ENCODE measurements around the gene PANX2.
"Not testable (repeated sequence)": the region's sequence is repeated elsewhere in the genome, so short reads cannot be mapped to it uniquely, and the experiment has no call there.

PANX2 gene

GRCh38 chr22:50203288-50203687 is 32.8 kb downstream of the PANX2 start:
- WGBS (ENCODE audit: extremely low coverage, insufficient coverage, low lambda C conversion rate): no CpG with 5 or more reads among the region's 1 CpG
- Histone ChIP-seq H3K4me3 (ENCODE audit: low read length) (no peak overlapping the region), H2BK120ac (ENCODE audit: low read depth, low read length) (no peak overlapping the region), H2AK5ac (ENCODE audit: low read length) (no peak overlapping the region), H3K4me1 (ENCODE audit: control insufficient read depth, low read depth, low read length) (peaks cover 3% of the 10 kb centered on the region), H3K79me1 (ENCODE audit: low read length) (peaks cover 12% of the 10 kb centered on the region), H3K4ac (ENCODE audit: low read depth, low read length) (no peak overlapping the region), H3K27ac (ENCODE audit: low read depth, low read length) (no peak overlapping the region), H3K4me2 (ENCODE audit: low read length) (no peak overlapping the region), H2BK5ac (ENCODE audit: low read length) (no peak overlapping the region), H3K23ac (ENCODE audit: low read length) (no peak overlapping the region), H3K79me2 (ENCODE audit: control insufficient read depth, insufficient read depth, low read length) (peaks cover 7% of the 10 kb centered on the region), H4K8ac (ENCODE audit: low read depth, low read length) (no peak overlapping the region), H3K36me3 (ENCODE audit: control insufficient read depth, insufficient read depth, low read length) (no peaks in the 10 kb centered on the region), H3K56ac (ENCODE audit: low read length) (no peak overlapping the region), H4K5ac (ENCODE audit: low read length) (no peak overlapping the region), H3K18ac (ENCODE audit: low read length) (no peak overlapping the region), H3K9ac (ENCODE audit: low read length) (no peak overlapping the region), H3K27me3 (ENCODE audit: insufficient read depth, low read length, poor library complexity) (no peaks in the 10 kb centered on the region), H2BK15ac (replicated peaks; ENCODE audit: low read depth) (no peak overlapping the region)
- no peak for DNase-seq

- no peak overlapping the region for H3K9ac ChIP-seq (ENCODE audit: low read length)
- H2BK15ac ChIP-seq (replicated peaks; ENCODE audit: low read depth): no peak overlapping the region
- H2AK5ac ChIP-seq (ENCODE audit: low read length): no peak overlapping the region
- peaks cover 7% of the 10 kb centered on the region for H3K79me2 ChIP-seq (ENCODE audit: control insufficient read depth, insufficient read depth, low read length)
- DNase-seq: no peak
- no peak overlapping the region for H2BK120ac ChIP-seq (ENCODE audit: low read depth, low read length)
- no peak overlapping the region for H4K8ac ChIP-seq (ENCODE audit: low read depth, low read length)
- H3K4me1 ChIP-seq (ENCODE audit: control insufficient read depth, low read depth, low read length): peaks cover 3% of the 10 kb centered on the region
- H2BK5ac ChIP-seq (ENCODE audit: low read length): no peak overlapping the region
- H3K56ac ChIP-seq (ENCODE audit: low read length): no peak overlapping the region
- H3K23ac ChIP-seq (ENCODE audit: low read length): no peak overlapping the region
- no peaks in the 10 kb centered on the region for H3K36me3 ChIP-seq (ENCODE audit: control insufficient read depth, insufficient read depth, low read length)
- H3K4me3 ChIP-seq (ENCODE audit: low read length): no peak overlapping the region
- no peak overlapping the region for H4K5ac ChIP-seq (ENCODE audit: low read length)
- no peaks in the 10 kb centered on the region for H3K27me3 ChIP-seq (ENCODE audit: insufficient read depth, low read length, poor library complexity)
- no CpG with 5 or more reads among the region's 7 CpGs for WGBS (ENCODE audit: extremely low coverage, insufficient coverage, low lambda C conversion rate)
- no peak overlapping the region for H3K4ac ChIP-seq (ENCODE audit: low read depth, low read length)
- no peak overlapping the region for H3K27ac ChIP-seq (ENCODE audit: low read depth, low read length)
- peaks cover 12% of the 10 kb centered on the region for H3K79me1 ChIP-seq (ENCODE audit: low read length)
- H3K18ac ChIP-seq (ENCODE audit: low read length): no peak overlapping the region
- no peak overlapping the region for H3K4me2 ChIP-seq (ENCODE audit: low read length)
Measured at GRCh38 chr22:50204571-50204970, 34.0 kb downstream of the PANX2 start.

- not testable (repeated sequence) for H3K4me3 ChIP-seq (ENCODE audit: low read length); H3K9ac ChIP-seq (ENCODE audit: low read length); H4K8ac ChIP-seq (ENCODE audit: low read depth, low read length); H3K36me3 ChIP-seq (ENCODE audit: control insufficient read depth, insufficient read depth, low read length); H3K27me3 ChIP-seq (ENCODE audit: insufficient read depth, low read length, poor library complexity); H2BK5ac ChIP-seq (ENCODE audit: low read length); H2BK120ac ChIP-seq (ENCODE audit: low read depth, low read length); H2AK5ac ChIP-seq (ENCODE audit: low read length); H3K79me2 ChIP-seq (ENCODE audit: control insufficient read depth, insufficient read depth, low read length); H3K23ac ChIP-seq (ENCODE audit: low read length); H3K56ac ChIP-seq (ENCODE audit: low read length); H3K4me2 ChIP-seq (ENCODE audit: low read length); DNase-seq; H3K27ac ChIP-seq (ENCODE audit: low read depth, low read length); H3K4me1 ChIP-seq (ENCODE audit: control insufficient read depth, low read depth, low read length); H2BK15ac ChIP-seq (replicated peaks; ENCODE audit: low read depth); H3K18ac ChIP-seq (ENCODE audit: low read length); H4K5ac ChIP-seq (ENCODE audit: low read length); H3K4ac ChIP-seq (ENCODE audit: low read depth, low read length)
- peaks cover 12% of the 10 kb centered on the region for H3K79me1 ChIP-seq (ENCODE audit: low read length)
- WGBS (ENCODE audit: extremely low coverage, insufficient coverage, low lambda C conversion rate): no CpG with 5 or more reads among the region's 9 CpGs
Measured at GRCh38 chr22:50204998-50205397, 34.5 kb downstream of the PANX2 start.

GRCh38 chr22:50205781-50206569 is 35.4 kb downstream of the PANX2 start:
- no peak overlapping the region for H2BK15ac ChIP-seq (replicated peaks; ENCODE audit: low read depth)
- WGBS (ENCODE audit: extremely low coverage, insufficient coverage, low lambda C conversion rate): no CpG with 5 or more reads among the region's 45 CpGs
- no peak overlapping the region for H3K9ac ChIP-seq (ENCODE audit: low read length)
- no peaks in the 10 kb centered on the region for H3K36me3 ChIP-seq (ENCODE audit: control insufficient read depth, insufficient read depth, low read length)
- H3K23ac ChIP-seq (ENCODE audit: low read length): no peak overlapping the region
- no peak overlapping the region for H3K4ac ChIP-seq (ENCODE audit: low read depth, low read length)
- H3K18ac ChIP-seq (ENCODE audit: low read length): no peak overlapping the region
- H3K4me3 ChIP-seq (ENCODE audit: low read length): no peak overlapping the region
- H3K79me1 ChIP-seq (ENCODE audit: low read length): peaks cover 12% of the 10 kb centered on the region
- DNase-seq: no peak
- H3K27ac ChIP-seq (ENCODE audit: low read depth, low read length): no peak overlapping the region
- H2AK5ac ChIP-seq (ENCODE audit: low read length): no peak overlapping the region
- H3K27me3 ChIP-seq (ENCODE audit: insufficient read depth, low read length, poor library complexity): no peaks in the 10 kb centered on the region
- peaks cover 3% of the 10 kb centered on the region for H3K4me1 ChIP-seq (ENCODE audit: control insufficient read depth, low read depth, low read length)
- H3K4me2 ChIP-seq (ENCODE audit: low read length): no peak overlapping the region
- H3K56ac ChIP-seq (ENCODE audit: low read length): no peak overlapping the region
- no peak overlapping the region for H4K5ac ChIP-seq (ENCODE audit: low read length)
- H2BK5ac ChIP-seq (ENCODE audit: low read length): no peak overlapping the region
- H2BK120ac ChIP-seq (ENCODE audit: low read depth, low read length): no peak overlapping the region
- H3K79me2 ChIP-seq (ENCODE audit: control insufficient read depth, insufficient read depth, low read length): peaks cover 7% of the 10 kb centered on the region
- H4K8ac ChIP-seq (ENCODE audit: low read depth, low read length): no peak overlapping the region

GRCh38 chr22:50206599-50206998 is 36.1 kb downstream of the PANX2 start:
- Histone ChIP-seq H3K9ac (ENCODE audit: low read length) (no peak overlapping the region), H3K4me3 (ENCODE audit: low read length) (no peak overlapping the region), H2BK120ac (ENCODE audit: low read depth, low read length) (no peak overlapping the region), H3K79me1 (ENCODE audit: low read length) (peaks cover 11% of the 10 kb centered on the region), H3K4me2 (ENCODE audit: low read length) (no peak overlapping the region), H4K5ac (ENCODE audit: low read length) (no peak overlapping the region), H4K8ac (ENCODE audit: low read depth, low read length) (no peak overlapping the region), H3K56ac (ENCODE audit: low read length) (no peak overlapping the region), H3K79me2 (ENCODE audit: control insufficient read depth, insufficient read depth, low read length) (peaks cover 7% of the 10 kb centered on the region), H2AK5ac (ENCODE audit: low read length) (no peak overlapping the region), H3K27ac (ENCODE audit: low read depth, low read length) (no peak overlapping the region), H2BK5ac (ENCODE audit: low read length) (no peak overlapping the region), H3K4me1 (ENCODE audit: control insufficient read depth, low read depth, low read length) (peaks cover 3% of the 10 kb centered on the region), H3K4ac (ENCODE audit: low read depth, low read length) (no peak overlapping the region), H3K23ac (ENCODE audit: low read length) (no peak overlapping the region), H3K27me3 (ENCODE audit: insufficient read depth, low read length, poor library complexity) (no peaks in the 10 kb centered on the region), H2BK15ac (replicated peaks; ENCODE audit: low read depth) (no peak overlapping the region), H3K18ac (ENCODE audit: low read length) (no peak overlapping the region), H3K36me3 (ENCODE audit: control insufficient read depth, insufficient read depth, low read length) (peaks cover 2% of the 10 kb centered on the region)
- DNase-seq: peak; percentile 82
- WGBS (ENCODE audit: extremely low coverage, insufficient coverage, low lambda C conversion rate): no CpG with 5 or more reads among the region's 10 CpGs
